ENCODE measurements around the gene ANXA7. TPM values are rescaled to one million over a fixed set of nuclear protein-coding genes. Genes with fewer than 3 reads are reported as not detected.
A peak's percentile ranks its signal among the peaks of the same experiment; 100 is the strongest.

ANXA7 gene
- total RNA-seq (2014; rRNA removed; shearing (Covaris generic); ENCODE audit: low replicate concordance), result 32.7 and 62.7 TPM in 2 replicates

DNA sequence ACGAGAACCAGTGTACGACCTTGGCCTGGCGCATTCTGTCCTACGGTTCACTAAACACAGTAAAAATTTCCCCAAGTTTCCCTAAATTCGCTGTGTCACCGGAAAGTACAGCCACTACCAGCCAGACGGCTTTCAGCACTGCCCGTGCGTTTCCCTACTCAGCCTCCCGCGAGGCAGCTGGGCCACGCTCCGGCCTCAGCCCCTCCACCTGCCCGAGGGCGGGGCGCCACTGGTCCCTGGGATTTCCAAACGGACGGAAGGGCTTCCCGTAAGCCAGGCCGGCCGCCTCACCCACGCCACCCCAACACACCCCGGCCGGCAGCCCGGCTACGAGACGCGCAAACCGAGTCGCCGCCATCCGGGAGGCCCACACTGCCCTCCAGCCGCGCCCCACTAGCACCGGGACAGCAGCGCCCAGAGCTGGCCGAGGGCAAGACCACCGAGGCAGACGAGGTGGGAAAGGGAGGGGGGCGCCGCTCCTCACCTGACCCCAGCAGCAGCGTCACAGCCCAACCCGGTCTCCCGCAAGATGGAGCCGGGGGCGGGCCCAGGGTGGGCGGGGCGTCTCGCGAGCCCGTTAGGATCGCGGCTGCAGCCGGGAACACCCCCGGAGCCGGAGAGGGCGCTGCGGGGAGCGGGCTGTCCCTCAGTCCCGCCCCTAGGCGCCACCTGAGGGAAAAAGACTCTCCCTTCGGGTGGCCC, at the start of gene ANXA7:
Gene ANXA7, minus strand, starts transcription at position 531 of the 702 bp plus-strand sequence. CDS start 13,202 bp downstream, outside the sequence.
- Histone ChIP-seq H3K36me3 (peaks cover 5% of the 10 kb centered on the region), H3K27me3 (no peaks in the 10 kb centered on the region), H3K4me3 (peak within 1 kb of the TSS; percentile 90), H3K9me3 (no peaks in the 10 kb centered on the region)
- DNase-seq, result peak; percentile 92

DNA sequence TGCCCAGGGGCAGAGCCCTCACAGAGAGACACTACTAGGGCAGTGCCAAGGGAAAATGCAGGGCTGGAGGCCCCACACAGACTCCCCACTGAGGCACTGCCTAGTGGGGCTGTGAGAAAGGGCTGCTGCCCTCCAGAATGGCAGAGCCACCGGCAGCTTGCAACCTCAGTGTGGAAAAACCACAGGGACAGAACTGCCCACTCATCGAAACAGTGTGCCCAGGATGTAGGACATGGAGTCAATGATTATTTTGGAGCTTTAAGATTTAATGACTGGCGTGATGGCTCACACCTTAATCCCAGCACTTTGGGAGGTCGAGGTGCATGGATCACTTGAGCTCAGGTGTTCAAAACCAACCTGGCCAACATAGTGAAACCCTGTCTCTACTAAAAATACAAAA, 47.0 kb upstream of the ANXA7 start:
- H3K27me3 ChIP-seq, result no peaks in the 10 kb centered on the region

DNA sequence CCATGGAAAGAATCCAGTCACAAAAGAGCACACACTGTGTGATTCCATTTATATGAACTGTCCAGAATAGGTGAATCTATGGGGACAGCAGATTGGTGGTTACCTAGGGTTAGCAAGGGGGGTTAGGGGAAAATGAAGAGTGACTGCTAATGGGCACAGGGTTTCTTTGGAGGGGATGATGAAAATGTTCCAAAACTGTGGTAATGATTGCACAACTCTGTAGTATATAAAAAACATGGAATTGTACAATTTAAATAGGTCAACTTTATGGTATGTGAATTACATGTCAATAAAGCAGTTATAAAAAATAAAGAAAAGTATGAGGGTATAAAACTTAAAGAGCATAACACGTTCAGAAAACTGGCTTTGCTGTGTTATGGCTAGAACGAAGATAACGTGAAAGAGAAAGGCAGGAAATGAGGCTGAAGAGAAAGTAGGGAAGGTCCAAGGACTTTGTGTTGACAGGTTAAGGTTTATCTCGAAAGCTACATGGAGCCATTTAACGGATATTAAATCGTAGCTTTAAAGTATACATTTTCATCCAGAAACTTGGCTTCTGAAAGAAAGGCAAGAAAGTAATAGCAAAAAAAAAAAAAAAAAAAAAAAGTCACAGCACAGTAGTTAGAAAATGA, 45.9 kb upstream of the ANXA7 start:
- no peak for DNase-seq
- Histone ChIP-seq H3K9me3 (no peaks in the 10 kb centered on the region), H3K36me3 (peaks cover 5% of the 10 kb centered on the region), H3K4me3 (no peak overlapping the region), H3K27me3 (no peaks in the 10 kb centered on the region)

More for the DNA sequence above, 47.0 kb upstream of the ANXA7 start:
- H3K36me3 ChIP-seq, result peaks cover 5% of the 10 kb centered on the region
- no peak for DNase-seq
- H3K4me3 ChIP-seq, result no peak overlapping the region
- H3K9me3 ChIP-seq, result no peaks in the 10 kb centered on the region

DNA sequence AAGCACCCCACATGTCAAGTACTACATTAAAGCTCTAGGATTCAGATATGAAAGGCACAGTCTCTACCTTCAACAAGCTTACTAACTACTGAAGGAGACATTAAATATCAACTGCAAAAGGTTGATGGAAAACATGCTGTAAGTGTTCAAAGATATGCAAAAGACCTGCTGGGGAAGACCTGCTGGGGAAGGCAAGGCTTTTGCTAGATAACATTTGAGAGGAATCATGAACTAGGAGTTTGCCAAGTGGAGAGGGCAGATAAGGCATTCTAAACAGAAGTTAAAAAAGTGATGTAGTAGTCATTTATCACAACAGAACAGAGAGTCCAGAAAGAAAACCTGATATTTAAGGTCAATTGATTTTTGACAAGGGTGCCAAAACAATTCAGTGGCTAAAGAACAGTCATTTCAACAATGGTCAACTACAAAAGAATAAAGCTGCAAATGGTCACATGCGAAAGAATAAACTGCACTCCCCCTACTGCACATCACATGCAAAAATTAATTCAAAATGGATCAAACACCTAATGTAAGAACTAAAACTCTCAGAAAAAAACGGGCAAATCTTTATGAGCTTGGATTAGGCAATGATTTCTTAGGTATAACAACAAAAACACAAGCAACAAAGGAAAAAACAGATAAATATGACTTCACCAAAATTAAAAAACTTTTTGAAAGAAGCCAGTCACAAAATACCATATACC, 42.5 kb upstream of the ANXA7 start:
- DNase-seq, result no peak
- Histone ChIP-seq H3K4me3 (no peak overlapping the region), H3K27me3 (no peaks in the 10 kb centered on the region), H3K9me3 (no peaks in the 10 kb centered on the region), H3K36me3 (peaks cover 8% of the 10 kb centered on the region)

DNA sequence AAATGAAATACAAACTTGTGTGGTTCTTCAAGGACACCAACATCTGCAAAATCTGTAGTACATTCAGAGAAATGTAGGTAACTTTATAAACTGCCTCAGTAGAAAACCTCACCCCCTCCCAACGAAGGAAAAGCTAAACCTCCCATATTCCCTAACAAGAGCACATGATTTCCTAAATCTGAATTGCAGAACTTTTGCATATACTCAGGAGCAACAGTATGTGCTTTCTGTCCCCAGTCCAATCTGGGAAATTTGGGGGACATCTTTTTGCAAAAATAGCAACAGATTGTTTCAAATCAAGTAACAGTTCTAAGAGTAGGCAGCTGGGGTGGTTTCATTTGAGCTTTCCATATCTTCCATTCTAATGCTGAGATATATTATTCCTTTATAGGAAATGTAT, 35.3 kb upstream of the ANXA7 start:
- DNase-seq, result no peak
- Histone ChIP-seq H3K4me3 (no peak overlapping the region), H3K27me3 (no peaks in the 10 kb centered on the region), H3K36me3 (peaks cover 3% of the 10 kb centered on the region; the same call in 1 of the 2 replicates), H3K9me3 (no peaks in the 10 kb centered on the region)

DNA sequence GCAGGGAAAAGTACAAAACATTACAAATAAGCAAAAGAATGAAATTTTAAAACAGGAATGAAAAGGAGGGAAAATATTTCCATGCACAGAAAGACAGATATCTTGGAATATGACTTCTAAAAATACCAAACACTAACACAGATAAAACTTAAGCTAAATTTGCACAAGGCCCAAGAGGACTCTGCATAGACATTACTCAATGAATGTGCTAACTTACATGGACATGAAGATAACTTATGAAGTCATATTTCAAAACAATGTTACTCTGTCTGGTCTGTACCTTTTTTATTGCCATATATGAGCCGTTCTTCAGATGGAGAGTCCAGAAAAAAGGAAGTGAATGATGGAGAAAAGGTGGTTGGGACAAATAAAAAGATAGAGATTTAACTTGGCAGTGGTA, 34.5 kb upstream of the ANXA7 start:
- peaks cover 3% of the 10 kb centered on the region; the same call in 1 of the 2 replicates for H3K36me3 ChIP-seq
- H3K27me3 ChIP-seq, result no peaks in the 10 kb centered on the region
- H3K4me3 ChIP-seq, result no peak overlapping the region
- DNase-seq, result no peak
- H3K9me3 ChIP-seq, result no peaks in the 10 kb centered on the region

DNA sequence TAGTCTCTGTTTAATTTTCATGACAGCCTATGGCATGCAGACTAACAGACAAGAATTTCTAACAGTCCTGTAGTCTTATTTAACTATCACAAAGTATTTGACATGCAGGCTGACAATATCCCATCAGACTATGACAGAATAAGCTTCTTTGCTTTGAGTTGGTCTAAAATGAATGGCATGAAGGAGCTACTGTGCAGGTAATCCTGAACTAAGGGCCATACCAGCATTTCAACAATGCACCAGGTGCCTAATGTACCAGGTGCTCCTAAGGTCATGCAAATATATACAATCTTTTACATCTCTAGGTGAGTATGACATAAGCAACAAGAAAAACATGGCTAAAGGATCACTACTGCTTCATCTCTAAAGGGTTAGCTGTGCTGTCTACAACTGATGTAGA, 33.1 kb upstream of the ANXA7 start:
- H3K36me3 ChIP-seq, result no peaks in the 10 kb centered on the region
- H3K9me3 ChIP-seq, result no peaks in the 10 kb centered on the region
- H3K4me3 ChIP-seq, result no peak overlapping the region
- DNase-seq, result no peak
- no peaks in the 10 kb centered on the region for H3K27me3 ChIP-seq

DNA sequence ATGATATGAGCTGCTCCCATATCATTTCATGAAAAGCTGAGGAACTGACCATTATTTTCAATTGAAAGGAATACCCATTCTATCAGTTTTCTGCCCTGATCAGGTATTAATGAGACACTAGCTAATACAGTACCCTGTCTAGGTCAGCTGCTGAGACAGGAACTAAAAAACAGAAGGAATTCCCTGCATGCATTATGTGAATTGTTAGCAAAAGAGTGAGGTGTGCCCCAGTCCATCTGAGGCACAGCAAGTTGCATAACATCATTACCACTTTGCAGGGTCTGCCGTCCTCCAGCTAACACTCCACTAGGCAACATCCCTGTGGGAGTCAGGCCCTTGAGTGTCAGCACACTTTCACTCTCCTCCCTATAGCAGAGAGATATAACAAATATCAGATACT, 30.6 kb upstream of the ANXA7 start:
- Histone ChIP-seq H3K4me3 (no peak overlapping the region), H3K36me3 (no peaks in the 10 kb centered on the region), H3K9me3 (no peaks in the 10 kb centered on the region), H3K27me3 (no peaks in the 10 kb centered on the region)
- DNase-seq, result no peak

DNA sequence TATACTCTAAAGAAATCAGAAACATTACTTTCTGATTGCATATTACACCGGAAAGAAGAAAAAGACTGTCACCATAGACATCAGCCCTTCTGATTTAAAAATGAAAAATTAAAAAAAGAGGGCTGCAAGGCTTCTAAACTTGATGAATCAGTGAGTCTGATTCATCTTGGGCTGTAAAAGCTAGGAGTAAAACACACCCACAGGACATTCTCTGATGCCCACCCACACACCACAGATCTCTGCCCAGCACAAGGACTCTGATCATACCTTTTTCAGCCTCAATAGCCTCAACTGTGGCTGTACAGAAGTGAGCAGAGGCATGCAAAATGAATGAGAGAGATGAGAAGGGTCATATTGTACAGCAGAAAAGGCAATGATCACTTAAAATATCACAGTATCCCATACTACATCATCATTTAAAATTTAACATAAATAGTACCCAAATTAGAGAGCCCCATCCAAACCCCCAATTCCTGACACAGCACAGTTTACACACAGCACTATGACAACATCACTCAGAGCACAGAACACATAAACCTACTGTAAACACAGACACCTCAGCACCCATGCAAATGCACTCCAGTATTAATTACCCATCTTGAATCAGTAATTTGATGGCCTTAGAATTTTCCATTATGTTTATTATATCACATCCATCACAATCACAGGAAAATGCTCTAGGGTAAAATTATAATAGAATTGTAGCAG, 25.9 kb upstream of the ANXA7 start:
- Histone ChIP-seq H3K27me3 (no peaks in the 10 kb centered on the region), H3K4me3 (no peak overlapping the region), H3K36me3 (peaks cover 13% of the 10 kb centered on the region), H3K9me3 (no peaks in the 10 kb centered on the region)
- peak; percentile 45 for DNase-seq

DNA sequence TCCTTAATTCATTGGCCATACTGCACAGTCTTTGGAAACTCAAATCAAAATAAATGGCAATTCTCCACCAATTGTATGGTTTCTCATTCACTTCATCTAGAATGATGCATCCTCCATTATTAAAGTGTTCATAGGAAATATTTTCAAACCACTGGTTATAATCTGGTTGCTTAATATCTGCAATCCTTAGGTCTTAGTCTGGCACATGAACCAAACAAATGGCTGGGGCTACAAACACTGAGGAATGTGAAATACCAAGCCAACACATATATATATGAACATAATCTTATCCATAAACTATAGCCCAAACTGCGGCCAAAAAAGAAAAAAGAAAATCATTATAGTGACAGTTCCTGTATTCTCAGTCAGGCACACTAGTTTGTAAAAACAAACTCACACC, 25.2 kb upstream of the ANXA7 start:
- no peak for DNase-seq
- Histone ChIP-seq H3K36me3 (peaks cover 13% of the 10 kb centered on the region), H3K4me3 (no peak overlapping the region), H3K27me3 (no peaks in the 10 kb centered on the region), H3K9me3 (no peaks in the 10 kb centered on the region)

DNA sequence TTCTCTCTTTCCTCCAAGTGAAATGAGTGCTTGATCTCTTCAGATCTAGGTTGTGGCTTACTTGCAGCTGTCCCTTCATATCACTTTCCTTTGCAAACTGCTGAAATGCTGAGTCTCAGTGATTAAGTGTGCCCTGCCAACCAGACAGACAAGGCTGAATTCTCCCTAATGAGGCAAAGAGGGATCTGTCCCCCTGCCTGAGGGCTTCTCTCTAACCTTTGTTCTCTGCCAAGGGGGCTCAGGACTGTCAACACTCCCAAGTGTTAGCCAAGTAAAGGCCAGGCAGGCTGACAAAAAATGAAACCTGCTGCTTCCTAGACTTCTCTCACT, 19.6 kb upstream of the ANXA7 start, which contains the start of gene MSS51:
Gene MSS51, minus strand, starts transcription at position 24 of the 330 bp plus-strand sequence. CDS start 5,277 bp downstream, outside the sequence.
- peaks cover 19% of the 10 kb centered on the region for H3K36me3 ChIP-seq
- H3K9me3 ChIP-seq, result no peaks in the 10 kb centered on the region
- DNase-seq, result no peak
- no peak within 1 kb of the TSS for H3K4me3 ChIP-seq
- H3K27me3 ChIP-seq, result no peaks in the 10 kb centered on the region

DNA sequence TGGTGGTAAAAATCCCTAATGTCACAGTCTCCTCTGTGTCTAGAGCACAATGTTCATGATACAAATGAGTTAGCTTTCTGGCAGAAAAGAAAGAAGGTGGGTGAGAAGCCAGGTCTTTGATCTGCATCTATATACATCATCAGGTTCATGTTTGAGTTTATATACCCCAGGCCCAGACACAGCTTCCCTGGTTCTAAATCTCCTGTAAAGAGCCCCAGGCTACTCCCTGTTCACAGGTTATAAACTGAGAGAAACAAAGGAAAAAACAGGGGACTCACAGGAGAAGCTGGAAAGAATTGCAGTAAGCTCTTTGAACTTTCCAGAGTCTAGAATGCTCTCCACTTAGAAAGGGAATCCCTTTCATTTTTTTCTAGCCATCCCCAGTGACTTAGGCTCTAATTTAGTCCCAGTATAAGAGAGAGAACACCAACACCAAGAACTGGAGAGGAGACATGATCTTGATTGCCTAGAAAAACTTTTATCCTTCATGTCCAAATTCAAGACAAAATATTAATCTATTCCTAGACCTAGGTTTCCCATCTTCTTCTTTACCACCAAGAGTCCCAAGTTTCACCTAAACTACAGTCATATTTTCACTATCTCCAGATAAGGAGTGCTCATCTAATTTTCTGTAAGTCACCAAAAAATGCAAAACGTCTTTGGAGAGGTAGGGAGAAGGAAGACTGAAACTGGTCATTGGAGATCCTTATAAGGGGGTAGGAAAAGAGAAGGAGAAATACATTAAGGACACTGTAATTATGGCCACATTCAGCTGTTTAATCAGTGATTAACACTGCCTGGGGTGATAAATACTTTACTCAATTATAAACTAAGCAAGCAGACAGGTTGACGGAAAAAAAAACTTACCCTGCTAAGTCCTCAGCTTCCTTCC, 19.0 kb upstream of the ANXA7 start:
- H3K9me3 ChIP-seq, result no peaks in the 10 kb centered on the region
- H3K4me3 ChIP-seq, result no peak overlapping the region
- DNase-seq, result no peak
- H3K27me3 ChIP-seq, result no peaks in the 10 kb centered on the region
- H3K36me3 ChIP-seq, result peaks cover 17% of the 10 kb centered on the region

DNA sequence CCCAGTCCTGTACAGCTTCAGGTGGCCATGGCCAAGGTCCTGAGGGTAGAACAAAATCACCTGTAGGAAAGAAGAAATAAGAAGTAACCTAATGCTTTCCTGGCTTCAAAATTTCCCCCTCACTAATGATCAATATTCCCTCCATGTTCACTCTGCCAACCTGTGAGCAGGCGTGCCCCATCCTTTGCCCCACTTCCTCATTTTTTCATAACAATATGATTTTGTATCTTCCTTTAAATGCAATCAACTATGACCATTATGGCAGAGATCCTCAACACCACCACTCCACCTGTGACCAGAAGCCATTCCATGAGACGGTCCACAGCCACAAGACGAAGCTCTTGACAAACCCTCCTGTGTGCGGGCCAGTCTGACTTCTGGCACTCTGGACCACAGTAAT, 12.5 kb upstream of the ANXA7 start:
- DNase-seq, result no peak
- no peaks in the 10 kb centered on the region for H3K9me3 ChIP-seq
- H3K4me3 ChIP-seq, result no peak overlapping the region
- H3K27me3 ChIP-seq, result no peaks in the 10 kb centered on the region
- H3K36me3 ChIP-seq, result peaks cover 31% of the 10 kb centered on the region

DNA sequence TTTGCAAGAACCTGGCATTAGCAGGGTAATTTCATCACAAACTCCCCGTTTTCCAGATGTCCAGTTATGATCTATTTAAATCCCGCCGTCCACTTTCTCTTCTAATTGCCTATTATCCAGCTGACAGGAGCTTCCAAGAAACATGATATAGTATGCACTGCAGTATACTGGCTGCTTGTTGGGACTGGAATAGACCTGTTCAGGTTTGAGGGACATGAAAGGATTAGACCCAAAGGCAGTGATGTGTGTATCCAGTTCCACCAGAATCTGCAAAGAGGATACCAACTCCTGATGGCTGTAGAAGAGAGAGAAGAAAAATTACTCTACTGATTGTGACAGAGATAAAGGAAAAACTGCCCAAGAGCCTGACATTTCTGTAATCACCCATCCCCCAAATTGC, 10.6 kb upstream of the ANXA7 start:
- no peak for DNase-seq

DNA sequence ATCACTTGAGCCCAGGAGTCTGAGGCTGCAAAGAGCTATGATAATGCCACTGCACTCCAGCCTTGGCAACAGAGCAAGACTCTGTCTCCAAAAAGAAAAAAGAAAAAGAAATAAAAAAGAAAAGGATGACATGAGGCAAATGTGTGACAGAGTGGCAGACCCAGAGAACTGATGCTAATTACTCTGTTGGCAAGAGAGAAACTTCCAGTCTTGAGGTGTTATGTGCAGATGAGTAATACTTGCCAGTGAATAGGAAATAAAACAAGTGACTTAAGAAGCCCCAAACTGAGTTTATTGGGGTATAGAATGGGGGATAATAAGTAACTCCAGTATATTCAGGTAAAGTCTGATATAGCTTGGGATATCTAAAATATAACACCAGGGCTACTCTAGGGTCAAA, 9.5 kb upstream of the ANXA7 start:
- Histone ChIP-seq H3K36me3 (peaks cover 25% of the 10 kb centered on the region), H3K27me3 (no peaks in the 10 kb centered on the region), H3K9me3 (no peaks in the 10 kb centered on the region), H3K4me3 (no peak overlapping the region)
- no peak for DNase-seq

More for the DNA sequence above, 10.6 kb upstream of the ANXA7 start:
- no peaks in the 10 kb centered on the region for H3K27me3 ChIP-seq
- H3K36me3 ChIP-seq, result peaks cover 28% of the 10 kb centered on the region
- no peak overlapping the region for H3K4me3 ChIP-seq
- H3K9me3 ChIP-seq, result no peaks in the 10 kb centered on the region

DNA sequence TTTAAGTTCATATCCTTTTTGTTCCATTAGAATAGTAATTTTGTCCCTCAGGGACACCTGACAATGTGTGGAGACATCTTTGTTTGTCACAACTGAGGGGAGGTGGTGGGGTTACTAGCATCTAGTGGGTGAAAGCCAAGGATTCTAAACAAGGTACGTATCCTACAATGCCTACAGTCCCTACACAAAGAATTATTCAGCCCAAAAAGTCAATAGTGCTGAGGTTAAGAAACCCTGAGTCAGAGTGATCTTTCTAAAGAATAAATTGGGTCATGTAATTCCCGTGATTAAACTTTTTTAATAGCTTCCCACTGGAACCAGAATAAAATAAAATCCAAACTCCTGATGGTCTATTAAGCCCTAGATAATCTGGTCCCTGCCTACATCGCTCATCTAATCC, 2.7 kb upstream of the ANXA7 start:
- Histone ChIP-seq H3K27me3 (no peaks in the 10 kb centered on the region), H3K36me3 (no peaks in the 10 kb centered on the region), H3K4me3 (no peak overlapping the region), H3K9me3 (no peaks in the 10 kb centered on the region)
- no peak for DNase-seq
